Vagina (tissue), 2 donors: ENCODE results near the gene ARHGAP10. TPM values are rescaled to one million over a fixed set of nuclear protein-coding genes. Genes with fewer than 3 reads are reported as not detected.
A peak's percentile ranks its signal among the peaks of the same experiment; 100 is the strongest.

Experiments
- DNase-seq, 2 donors: peaks; one replicate each; pipeline ENCODE4 v3.0.0-alpha.2; 2017; ENCODE audit errors: extremely low spot score in 2 of 2
- H3K27ac ChIP-seq: fragments of 200-600 bp; sonication (generic); one replicate; pipeline ENCODE4 v1.5.1; 2019
- H3K27me3 ChIP-seq: fragments of 200-600 bp; sonication (generic); one replicate; pipeline ENCODE4 v1.5.1; 2019
- H3K36me3 ChIP-seq, 2 donors: fragments of 200-600 bp; sonication (generic); one replicate each; pipeline ENCODE4 v1.5.1; 2017 to 2019
- H3K4me1 ChIP-seq: fragments of 200-600 bp; sonication (generic); one replicate; pipeline ENCODE4 v1.5.1; 2019
- H3K4me3 ChIP-seq, 2 donors: fragments of 200-600 bp; sonication (generic); 1 replicate in 1 of 2; 2 replicates in 1 of 2; pipeline ENCODE4 v1.5.1; 2016 to 2019
- H3K9me3 ChIP-seq: fragments of 200-600 bp; sonication (generic); one replicate; pipeline ENCODE4 v1.5.1; 2019
- POLR2A ChIP-seq, 2 donors: fragments of 450-650 bp; IDR thresholded peaks; one replicate each; pipeline ENCODE4 v1.6.1; 2017; ENCODE audit warnings: antibody characterized with exemption in 2 of 2, mild to moderate bottlenecking in 2 of 2, moderate library complexity in 2 of 2
- POLR2AphosphoS5 ChIP-seq, 2 donors: sonication (generic); formaldehyde crosslinking; IDR thresholded peaks; one replicate each; pipeline ENCODE4 v1.9.0; 2017; ENCODE audit warnings: antibody characterized with exemption in 2 of 2, mild to moderate bottlenecking in 2 of 2, low read depth in 1 of 2; ENCODE audit not compliant: insufficient read depth in 1 of 2
- intact Hi-C: fragments of 100-400 bp; cut with DNase I; formaldehyde crosslinking; loops from one replicate; pipeline ENCODE4 v1.15.1; 2023
- total RNA-seq: library from RNA; depleted of rRNA; stranded (reverse); fragments of >200 nt; gene quantifications from one replicate; pipeline ENCODE4 v1.2.3, GENCODE V29; 2016
- TF ChIP-seq, protein P1 (sequence below), 3 experiments: fragments of 450-650 bp in 2 of 3; fragments of 200-600 bp in 1 of 3; sonication (generic) in 1 of 3; IDR thresholded peaks; one replicate each; pipeline ENCODE4 v1.5.1; 2017 to 2019; ENCODE audit warnings: antibody characterized with exemption in 3 of 3, mild to moderate bottlenecking in 2 of 3, moderate library complexity in 2 of 3

ARHGAP10 gene
- total RNA-seq, 1 donor from 2014 or later, result 55.5 TPM

DNA sequence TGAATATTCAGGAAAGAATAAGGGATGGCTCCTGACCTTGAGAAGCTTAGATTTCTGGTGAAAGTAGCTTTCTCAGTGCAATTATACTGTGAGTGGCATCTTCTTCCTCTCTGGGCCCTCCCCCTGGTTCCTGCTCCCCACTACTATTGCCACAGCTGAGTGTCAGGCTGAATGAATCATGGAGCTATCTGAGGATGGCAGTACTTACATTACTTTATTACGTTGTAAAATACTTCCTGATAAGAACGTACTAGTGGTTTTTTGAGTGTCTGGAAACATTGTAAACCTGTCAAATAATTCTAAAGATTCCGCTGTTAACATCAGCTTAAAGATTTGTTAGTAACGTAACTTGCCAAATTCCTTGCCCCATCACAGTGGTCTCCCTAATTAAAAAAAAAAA is 36.2 kb downstream of the ARHGAP10 start:
- no peak overlapping the region for H3K27ac ChIP-seq
- no peaks in the 10 kb centered on the region for H3K36me3 ChIP-seq
- TF ChIP-seq POLR2AphosphoS5 (IDR thresholded peaks at IDR 0.05; ENCODE audit: insufficient read depth in 1 of 2, low read depth in 1 of 2) (no peak), POLR2A (IDR thresholded peaks at IDR 0.05) (no peak)
- TF ChIP-seq, protein P1, sequence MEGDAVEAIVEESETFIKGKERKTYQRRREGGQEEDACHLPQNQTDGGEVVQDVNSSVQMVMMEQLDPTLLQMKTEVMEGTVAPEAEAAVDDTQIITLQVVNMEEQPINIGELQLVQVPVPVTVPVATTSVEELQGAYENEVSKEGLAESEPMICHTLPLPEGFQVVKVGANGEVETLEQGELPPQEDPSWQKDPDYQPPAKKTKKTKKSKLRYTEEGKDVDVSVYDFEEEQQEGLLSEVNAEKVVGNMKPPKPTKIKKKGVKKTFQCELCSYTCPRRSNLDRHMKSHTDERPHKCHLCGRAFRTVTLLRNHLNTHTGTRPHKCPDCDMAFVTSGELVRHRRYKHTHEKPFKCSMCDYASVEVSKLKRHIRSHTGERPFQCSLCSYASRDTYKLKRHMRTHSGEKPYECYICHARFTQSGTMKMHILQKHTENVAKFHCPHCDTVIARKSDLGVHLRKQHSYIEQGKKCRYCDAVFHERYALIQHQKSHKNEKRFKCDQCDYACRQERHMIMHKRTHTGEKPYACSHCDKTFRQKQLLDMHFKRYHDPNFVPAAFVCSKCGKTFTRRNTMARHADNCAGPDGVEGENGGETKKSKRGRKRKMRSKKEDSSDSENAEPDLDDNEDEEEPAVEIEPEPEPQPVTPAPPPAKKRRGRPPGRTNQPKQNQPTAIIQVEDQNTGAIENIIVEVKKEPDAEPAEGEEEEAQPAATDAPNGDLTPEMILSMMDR (IDR thresholded peaks at IDR 0.05), result no peak
- peaks cover 30% of the 10 kb centered on the region for H3K4me1 ChIP-seq
- intact Hi-C loops, result no loop called here
- H3K9me3 ChIP-seq, result no peaks in the 10 kb centered on the region
- H3K27me3 ChIP-seq, result no peaks in the 10 kb centered on the region
- H3K4me3 ChIP-seq, result no peak overlapping the region
- DNase-seq, result no peak

DNA sequence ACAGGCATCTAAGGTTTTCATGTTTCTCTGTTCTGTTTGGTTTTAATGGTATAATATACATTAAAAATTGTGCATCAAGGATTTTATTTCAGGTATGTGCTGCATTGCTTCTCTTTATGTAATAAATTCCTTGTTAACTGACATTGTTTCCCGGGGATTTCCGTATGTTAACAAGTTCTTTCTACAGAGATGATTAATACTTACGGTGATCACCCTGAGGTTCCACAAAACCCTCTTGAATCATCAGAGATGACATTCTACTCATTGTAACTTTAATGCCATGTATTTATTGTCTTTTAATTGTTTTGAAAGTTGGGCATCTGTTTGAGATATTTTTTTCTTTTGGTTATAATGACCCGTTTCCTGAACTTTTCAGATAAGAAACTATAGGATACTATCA is 37.5 kb downstream of the ARHGAP10 start:
- no peak overlapping the region for H3K27ac ChIP-seq
- H3K36me3 ChIP-seq, result no peaks in the 10 kb centered on the region
- no peak for DNase-seq
- intact Hi-C loops, result no loop called here
- H3K4me1 ChIP-seq, result peaks cover 42% of the 10 kb centered on the region
- no peaks in the 10 kb centered on the region for H3K9me3 ChIP-seq
- TF ChIP-seq, protein P1 (IDR thresholded peaks at IDR 0.05), result no peak
- TF ChIP-seq POLR2A (IDR thresholded peaks at IDR 0.05) (no peak), POLR2AphosphoS5 (IDR thresholded peaks at IDR 0.05; ENCODE audit: insufficient read depth in 1 of 2, low read depth in 1 of 2) (no peak)
- no peaks in the 10 kb centered on the region for H3K27me3 ChIP-seq
- no peak overlapping the region for H3K4me3 ChIP-seq

DNA sequence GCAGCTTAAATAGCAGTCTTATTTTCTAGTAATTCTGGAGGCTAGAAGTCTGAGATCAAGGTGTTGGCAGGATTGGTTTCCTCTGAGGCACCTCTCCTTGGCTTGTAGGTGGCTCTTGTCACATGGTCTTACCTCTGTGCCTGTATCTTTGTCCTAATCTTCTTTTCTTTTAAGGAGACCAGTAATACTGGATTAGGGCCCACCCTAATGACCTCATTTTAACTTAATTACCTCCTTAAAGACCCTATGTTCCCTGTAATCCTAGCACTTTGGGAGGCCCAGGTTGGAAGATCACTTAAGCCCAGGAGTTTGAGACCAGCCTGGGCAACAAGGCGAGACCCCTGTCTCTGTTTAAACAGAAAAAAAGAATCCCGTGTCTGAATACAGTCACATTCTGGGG is 38.9 kb downstream of the ARHGAP10 start:
- intact Hi-C loops, result no loop called here
- Histone ChIP-seq H3K9me3 (no peaks in the 10 kb centered on the region), H3K4me1 (peaks cover 52% of the 10 kb centered on the region), H3K4me3 (no peak overlapping the region), H3K27me3 (no peaks in the 10 kb centered on the region), H3K36me3 (no peaks in the 10 kb centered on the region), H3K27ac (no peak overlapping the region)
- no peak for DNase-seq
- TF ChIP-seq POLR2AphosphoS5 (IDR thresholded peaks at IDR 0.05; ENCODE audit: insufficient read depth in 1 of 2, low read depth in 1 of 2) (no peak), POLR2A (IDR thresholded peaks at IDR 0.05) (no peak)
- TF ChIP-seq, protein P1 (IDR thresholded peaks at IDR 0.05), result no peak

DNA sequence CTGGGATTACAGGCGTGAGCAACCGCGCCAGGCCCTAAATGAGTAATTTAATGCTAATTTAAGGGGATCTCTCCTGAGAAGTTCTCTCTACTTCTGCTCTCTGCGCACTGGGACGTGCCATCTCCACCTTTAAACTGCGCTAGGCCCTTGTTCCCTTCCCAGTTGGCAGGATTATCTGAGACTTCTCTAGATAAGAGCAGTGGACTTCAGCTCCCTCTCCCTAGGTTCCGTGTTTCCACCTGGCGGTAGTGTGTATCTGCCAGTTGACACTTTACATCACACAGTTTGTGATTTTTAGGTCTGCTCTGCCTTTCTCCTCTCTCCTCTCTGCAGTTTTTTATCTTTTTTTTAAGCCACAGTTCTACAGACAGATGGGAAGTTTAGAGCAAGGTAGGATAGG is 40.2 kb downstream of the ARHGAP10 start:
- intact Hi-C loops, result no loop called here
- Histone ChIP-seq H3K4me1 (peaks cover 63% of the 10 kb centered on the region), H3K9me3 (no peaks in the 10 kb centered on the region), H3K36me3 (no peaks in the 10 kb centered on the region), H3K4me3 (no peak overlapping the region), H3K27me3 (no peaks in the 10 kb centered on the region), H3K27ac (peak overlapping the region; percentile 27)
- no peak for DNase-seq
- TF ChIP-seq POLR2AphosphoS5 (IDR thresholded peaks at IDR 0.05; ENCODE audit: insufficient read depth in 1 of 2, low read depth in 1 of 2), result no peak
- TF ChIP-seq, protein P1 (IDR thresholded peaks at IDR 0.05), result no peak
- no peak for TF ChIP-seq POLR2A (IDR thresholded peaks at IDR 0.05)

DNA sequence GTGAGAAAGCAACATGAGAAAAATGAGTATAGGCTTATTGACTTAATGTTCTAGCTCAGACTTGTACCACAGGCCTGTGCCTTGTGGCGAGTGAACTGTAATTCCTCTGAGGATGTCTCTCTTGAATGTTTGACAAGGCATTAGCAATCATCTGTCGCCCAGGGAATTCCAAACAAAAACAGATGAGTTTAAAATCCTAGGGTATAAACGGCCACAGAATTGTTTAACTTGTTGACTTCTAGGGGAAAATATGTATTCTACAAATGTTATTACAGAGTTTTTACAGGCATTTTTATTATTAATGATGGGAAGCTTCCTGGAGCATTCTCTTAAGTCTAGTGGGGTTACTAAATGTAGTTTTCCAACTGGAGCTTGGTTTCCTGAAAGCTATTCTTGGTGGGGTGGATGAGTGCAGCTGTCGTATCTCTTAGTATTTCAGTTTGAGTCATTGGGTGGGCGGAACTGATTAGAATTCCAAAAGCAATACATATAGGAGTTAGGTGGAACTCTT is 40.6 kb downstream of the ARHGAP10 start:
- intact Hi-C loops, result no loop called here
- Histone ChIP-seq H3K4me3 (no peak overlapping the region), H3K27ac (peak overlapping the region; percentile 27), H3K36me3 (no peaks in the 10 kb centered on the region), H3K27me3 (no peaks in the 10 kb centered on the region), H3K4me1 (peaks cover 66% of the 10 kb centered on the region), H3K9me3 (no peaks in the 10 kb centered on the region)
- DNase-seq, result no peak
- TF ChIP-seq, protein P1 (IDR thresholded peaks at IDR 0.05), result no peak
- TF ChIP-seq POLR2A (IDR thresholded peaks at IDR 0.05) (no peak), POLR2AphosphoS5 (IDR thresholded peaks at IDR 0.05; ENCODE audit: insufficient read depth in 1 of 2, low read depth in 1 of 2) (no peak)
